CD4-positive, alpha-beta T cell treated with Interferon gamma for 1 hour (primary cell): ENCODE data around the gene DENND10.
"Not testable (repeated sequence)": the region's sequence is repeated elsewhere in the genome, so short reads cannot be mapped to it uniquely, and the experiment has no call there.

Source experiments
- DNase-seq: peaks from one replicate; pipeline ENCODE4 v3.0.0-alpha.2; 2020

Gene DENND10

GRCh38 chr10:119103903-119104653 is at the start of gene DENND10:
TSS of gene DENND10 (plus strand) at chr10:119104113. CDS start at chr10:119104143, 30 bp downstream.
- DNase-seq = peak; percentile 78

- DNase-seq = no peak
Observed at GRCh38 chr10:119055472-119055871, 48.4 kb upstream of the DENND10 start.

GRCh38 chr10:119058010-119058409 is 45.9 kb upstream of the DENND10 start:
- no peak for DNase-seq

GRCh38 chr10:119059557-119059956 is 44.4 kb upstream of the DENND10 start:
- no peak for DNase-seq

GRCh38 chr10:119060107-119060506 is 43.8 kb upstream of the DENND10 start:
- no peak for DNase-seq

GRCh38 chr10:119061352-119061751 is 42.6 kb upstream of the DENND10 start:
- DNase-seq = no peak

- DNase-seq = no peak
Observed at GRCh38 chr10:119061926-119062325, 42.0 kb upstream of the DENND10 start.

GRCh38 chr10:119070395-119071165 is 33.3 kb upstream of the DENND10 start:
- no peak for DNase-seq

- no peak for DNase-seq
Observed at GRCh38 chr10:119073584-119073983, 30.3 kb upstream of the DENND10 start.

- DNase-seq = no peak
Observed at GRCh38 chr10:119078422-119079179, 25.3 kb upstream of the DENND10 start.

- DNase-seq = peak; percentile 60
Observed at GRCh38 chr10:119079599-119080520, 24.1 kb upstream of the DENND10 start.

- DNase-seq = peak; percentile 90
Observed at GRCh38 chr10:119080521-119081259, 23.2 kb upstream of the DENND10 start, which contains the start of gene EIF3A. TSS of gene EIF3A (minus strand) at chr10:119080817. CDS start at chr10:119080676, 141 bp downstream.

- DNase-seq = no peak
Observed at GRCh38 chr10:119084896-119085295, 19.0 kb upstream of the DENND10 start.

- DNase-seq = no peak
Observed at GRCh38 chr10:119087271-119087882, 16.5 kb upstream of the DENND10 start.

GRCh38 chr10:119090026-119090795 is 13.7 kb upstream of the DENND10 start:
- DNase-seq = peak; percentile 16

- peak; percentile 63 for DNase-seq
Observed at GRCh38 chr10:119090968-119091367, 12.9 kb upstream of the DENND10 start.

GRCh38 chr10:119095640-119096039 is 8.3 kb upstream of the DENND10 start:
- DNase-seq = no peak

GRCh38 chr10:119096641-119097415 is 7.1 kb upstream of the DENND10 start:
- DNase-seq = not testable (repeated sequence)

GRCh38 chr10:119098576-119098975 is 5.3 kb upstream of the DENND10 start:
- DNase-seq = no peak
